Left kidney (tissue), 2 donors: ENCODE results near the gene ZFP92. TPM values are rescaled to one million over a fixed set of nuclear protein-coding genes. Genes with fewer than 3 reads are reported as not detected.

ENCODE experiments used
- DNase-seq: peaks from one replicate; pipeline ENCODE4 v3.0.0-alpha.2; 2013
- polyA plus RNA-seq: library from polyadenylated mRNA; unstranded; fragments of 120-200 nt; gene quantifications from one replicate; pipeline ENCODE4 v1.2.1, GENCODE V29; 2013; ENCODE audit not compliant: insufficient read length

The ZFP92 gene
- polyA plus RNA-seq, 1 donor: 0.80 TPM

GRCh38 chrX:153408221-153408721 is 3.0 kb upstream of the ZFP92 start:
- no peak for DNase-seq

GRCh38 chrX:153408871-153409351 is 2.4 kb upstream of the ZFP92 start:
- no peak for DNase-seq

- no peak for DNase-seq
These were observed 1.7 kb upstream of the ZFP92 start for GRCh38 chrX:153409414-153410101.

- DNase-seq: no peak
These were observed 899 bp upstream of the ZFP92 start for GRCh38 chrX:153410373-153410772.

- DNase-seq: no peak
These were observed 401 bp upstream of the ZFP92 start for GRCh38 chrX:153410888-153411254.

- no peak for DNase-seq
These were observed 809 bp downstream of the ZFP92 start for GRCh38 chrX:153411988-153412574.

- no peak for DNase-seq
These were observed 1.8 kb downstream of the ZFP92 start for GRCh38 chrX:153412746-153413720.

- no peak for DNase-seq
These were observed 2.5 kb downstream of the ZFP92 start for GRCh38 chrX:153413731-153414130.

GRCh38 chrX:153414856-153415510 is 3.7 kb downstream of the ZFP92 start:
- no peak for DNase-seq

GRCh38 chrX:153416781-153417450 is 5.6 kb downstream of the ZFP92 start:
- DNase-seq: no peak

- no peak for DNase-seq
These were observed 6.4 kb downstream of the ZFP92 start for GRCh38 chrX:153417637-153418036.

GRCh38 chrX:153420851-153421599 is 9.8 kb downstream of the ZFP92 start:
- DNase-seq: no peak

GRCh38 chrX:153421856-153422255 is 10.6 kb downstream of the ZFP92 start:
- DNase-seq: no peak

GRCh38 chrX:153423652-153424051 is 12.4 kb downstream of the ZFP92 start:
- no peak for DNase-seq

GRCh38 chrX:153426204-153426603 is 14.9 kb downstream of the ZFP92 start:
- DNase-seq: no peak

GRCh38 chrX:153430796-153431195 is 19.5 kb downstream of the ZFP92 start:
- no peak for DNase-seq

- DNase-seq: no peak
These were observed 21.9 kb downstream of the ZFP92 start for GRCh38 chrX:153433161-153433680.

GRCh38 chrX:153433781-153434285 is 22.6 kb downstream of the ZFP92 start:
- DNase-seq: no peak

- no peak for DNase-seq
These were observed 23.5 kb downstream of the ZFP92 start for GRCh38 chrX:153434801-153435200.

- DNase-seq: no peak
These were observed 24.6 kb downstream of the ZFP92 start for GRCh38 chrX:153435845-153436244.
